GM12878 (cell line): ENCODE measurements around the gene CTNNA3.

Experiments
- CHD2 ChIP-seq: IDR thresholded peaks from 2 replicates; pipeline ENCODE4 v1.6.1; 2011; ENCODE audit warnings: low read depth, low read length, improper control_type of control experiment, borderline replicate concordance
- ETV6 ChIP-seq, 2 experiments: fragments of 450-650 bp in 1 of 2; IDR thresholded peaks in 1 of 2; conservative IDR thresholded peaks in 1 of 2; 2 replicates each; pipeline ENCODE4 v1.6.1; 2014; ENCODE audit warnings: antibody characterized with exemption in 1 of 2, borderline replicate concordance in 1 of 2, low read depth in 1 of 2, mild to moderate bottlenecking in 1 of 2, moderate library complexity in 1 of 2
- EZH2 ChIP-seq: IDR thresholded peaks from 2 replicates; pipeline ENCODE4 v1.6.1; 2012; ENCODE audit warnings: low read depth, mild to moderate bottlenecking, control low read depth, inconsistent platforms, low read length, borderline replicate concordance; ENCODE audit not compliant: control insufficient read depth
- POLR2A ChIP-seq: IDR thresholded peaks from 2 replicates; pipeline ENCODE4 v1.6.1; 2011; ENCODE audit warnings: low read depth, mild to moderate bottlenecking, low read length
- SMAD5 ChIP-seq: IDR thresholded peaks from 2 replicates; pipeline ENCODE4 v1.6.1; 2016; ENCODE audit warnings: antibody characterized with exemption, low read depth
- TAF1 ChIP-seq: IDR thresholded peaks from 2 replicates; pipeline ENCODE4 v1.6.1; 2011; ENCODE audit warnings: mild to moderate bottlenecking, low read depth, low read length, borderline replicate concordance
- TF ChIP-seq, protein P1 (sequence below), 3 experiments: IDR thresholded peaks in 2 of 3; conservative IDR thresholded peaks in 1 of 3; 2 replicates each; pipeline ENCODE4 v1.5.1; 2011; ENCODE audit warnings: low read depth in 3 of 3, low read length in 3 of 3, mild to moderate bottlenecking in 3 of 3, control low read depth in 2 of 3, moderate library complexity in 2 of 3, inconsistent platforms in 1 of 3, mixed read lengths in 1 of 3; ENCODE audit not compliant: control insufficient read depth in 2 of 3, insufficient read depth in 1 of 3; ENCODE audit errors: extremely low read depth in 1 of 3

DNA sequence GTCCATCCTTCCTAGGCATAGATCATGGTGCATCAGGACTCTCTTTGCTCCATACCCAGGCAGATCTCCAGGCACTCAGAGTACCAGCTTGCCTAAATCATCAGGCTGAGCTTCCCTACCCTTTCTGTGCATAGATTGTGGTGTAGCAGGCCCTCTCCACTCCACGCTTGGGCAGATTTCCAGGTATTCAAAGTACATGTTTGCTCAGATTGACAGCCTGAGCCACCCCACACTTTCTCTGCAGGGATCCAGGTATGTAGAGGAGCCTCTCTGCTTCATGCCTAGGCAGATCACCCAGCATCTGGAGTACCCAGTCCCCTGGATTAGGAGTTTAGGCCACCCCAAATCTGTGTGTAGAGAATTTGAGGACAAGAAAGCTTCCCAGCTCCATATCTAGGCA, 1727.6 kb downstream of the CTNNA3 start:
- TF ChIP-seq, protein P1, sequence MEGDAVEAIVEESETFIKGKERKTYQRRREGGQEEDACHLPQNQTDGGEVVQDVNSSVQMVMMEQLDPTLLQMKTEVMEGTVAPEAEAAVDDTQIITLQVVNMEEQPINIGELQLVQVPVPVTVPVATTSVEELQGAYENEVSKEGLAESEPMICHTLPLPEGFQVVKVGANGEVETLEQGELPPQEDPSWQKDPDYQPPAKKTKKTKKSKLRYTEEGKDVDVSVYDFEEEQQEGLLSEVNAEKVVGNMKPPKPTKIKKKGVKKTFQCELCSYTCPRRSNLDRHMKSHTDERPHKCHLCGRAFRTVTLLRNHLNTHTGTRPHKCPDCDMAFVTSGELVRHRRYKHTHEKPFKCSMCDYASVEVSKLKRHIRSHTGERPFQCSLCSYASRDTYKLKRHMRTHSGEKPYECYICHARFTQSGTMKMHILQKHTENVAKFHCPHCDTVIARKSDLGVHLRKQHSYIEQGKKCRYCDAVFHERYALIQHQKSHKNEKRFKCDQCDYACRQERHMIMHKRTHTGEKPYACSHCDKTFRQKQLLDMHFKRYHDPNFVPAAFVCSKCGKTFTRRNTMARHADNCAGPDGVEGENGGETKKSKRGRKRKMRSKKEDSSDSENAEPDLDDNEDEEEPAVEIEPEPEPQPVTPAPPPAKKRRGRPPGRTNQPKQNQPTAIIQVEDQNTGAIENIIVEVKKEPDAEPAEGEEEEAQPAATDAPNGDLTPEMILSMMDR (IDR thresholded peaks at IDR 0.05 in 2 of 3, conservative IDR thresholded peaks at IDR 0.05 in 1 of 3; ENCODE audit: control insufficient read depth in 2 of 3, extremely low read depth in 1 of 3, insufficient read depth in 1 of 3, low read depth in 3 of 3, low read length in 3 of 3) = no peak
- TF ChIP-seq POLR2A (no peak), EZH2 (no peak), ETV6 (conservative IDR thresholded peaks at IDR 0.05 in 1 of 2, IDR thresholded peaks at IDR 0.05 in 1 of 2; ENCODE audit: borderline replicate concordance in 1 of 2, low read depth in 1 of 2) (no peak), SMAD5 (no peak), TAF1 (no peak), CHD2 (no peak)
